Activated CD4-positive, alpha-beta T cell treated with anti-CD3 and anti-CD28 coated beads for 4 hours (primary cell): ENCODE results near the gene ABCD2.
"Not testable (repeated sequence)": the region's sequence is repeated elsewhere in the genome, so short reads cannot be mapped to it uniquely, and the experiment has no call there.

Source experiments
- DNase-seq, 2 donors: peaks; one replicate each; pipeline ENCODE4 v3.0.0-alpha.2; 2020

Gene ABCD2

GRCh38 chr12:39532448-39532847 lies 87.2 kb downstream of the ABCD2 start:
- no peak for DNase-seq

GRCh38 chr12:39526974-39527373 lies 92.6 kb downstream of the ABCD2 start:
- DNase-seq, result no peak

GRCh38 chr12:39522167-39522566 lies 97.4 kb downstream of the ABCD2 start:
- not testable (repeated sequence) for DNase-seq

- no peak for DNase-seq
Observed at GRCh38 chr12:39510001-39510400, 109.6 kb downstream of the ABCD2 start.

GRCh38 chr12:39505554-39505953 lies 114.0 kb downstream of the ABCD2 start:
- no peak for DNase-seq

- no peak for DNase-seq
Observed at GRCh38 chr12:39505023-39505422, 114.6 kb downstream of the ABCD2 start.

- no peak for DNase-seq
Observed at GRCh38 chr12:39503439-39503838, 116.2 kb downstream of the ABCD2 start.

- no peak for DNase-seq
Observed at GRCh38 chr12:39502726-39503125, 116.9 kb downstream of the ABCD2 start.
